Measurements from ENCODE around the gene LRRC71.
"Not testable (repeated sequence)": the region's sequence is repeated elsewhere in the genome, so short reads cannot be mapped to it uniquely, and the experiment has no call there.

The LRRC71 gene

DNA sequence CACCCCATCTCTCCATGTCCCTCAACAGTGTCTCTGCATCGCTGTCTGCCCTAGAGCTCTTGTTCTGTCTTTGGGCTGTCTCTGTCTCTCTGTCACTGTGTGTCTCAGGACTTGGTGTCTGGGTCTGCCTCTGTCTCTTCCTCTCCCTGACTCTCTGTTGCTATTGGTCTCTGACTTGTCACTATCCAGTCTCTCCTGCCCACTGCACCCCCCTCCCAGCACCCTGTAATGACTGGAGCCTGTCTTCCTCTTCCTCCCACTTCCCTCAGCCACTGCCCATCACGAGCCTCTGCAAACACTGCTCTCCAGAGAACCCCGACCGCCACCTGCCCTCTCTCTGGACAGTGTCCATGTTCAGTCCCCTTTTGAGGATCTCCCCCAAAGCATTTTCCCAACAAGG lies 14.8 kb upstream of the LRRC71 start:
- no peak for DNase-seq

DNA sequence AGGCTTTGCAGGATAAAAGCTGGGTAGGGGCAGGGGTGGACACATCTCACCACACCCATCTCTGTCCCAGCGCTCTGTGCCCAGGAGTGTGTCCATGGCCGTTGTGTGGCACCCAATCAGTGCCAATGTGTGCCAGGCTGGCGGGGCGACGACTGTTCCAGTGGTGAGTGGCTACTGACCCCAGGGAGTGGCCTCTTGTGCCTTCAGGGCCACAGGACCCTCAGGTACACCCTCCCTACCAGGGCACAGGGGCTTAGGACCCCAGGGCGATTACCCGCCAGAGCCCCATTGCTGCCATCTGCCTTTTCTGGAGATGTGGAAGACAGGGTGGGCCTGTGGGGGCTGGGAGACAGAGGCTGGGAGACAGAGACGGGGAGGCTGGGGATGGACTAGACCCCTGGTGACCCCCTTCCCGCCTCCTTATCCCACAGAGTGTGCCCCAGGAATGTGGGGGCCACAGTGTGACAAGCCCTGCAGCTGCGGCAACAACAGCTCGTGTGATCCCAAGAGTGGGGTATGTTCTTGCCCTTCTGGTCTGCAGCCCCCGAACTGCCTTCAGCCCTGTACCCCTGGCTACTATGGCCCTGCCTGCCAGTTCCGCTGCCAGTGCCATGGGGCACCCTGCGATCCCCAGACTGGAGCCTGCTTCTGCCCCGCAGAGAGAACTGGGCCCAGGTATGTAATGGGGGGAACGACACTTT lies 14.1 kb upstream of the LRRC71 start:
- no peak for DNase-seq

DNA sequence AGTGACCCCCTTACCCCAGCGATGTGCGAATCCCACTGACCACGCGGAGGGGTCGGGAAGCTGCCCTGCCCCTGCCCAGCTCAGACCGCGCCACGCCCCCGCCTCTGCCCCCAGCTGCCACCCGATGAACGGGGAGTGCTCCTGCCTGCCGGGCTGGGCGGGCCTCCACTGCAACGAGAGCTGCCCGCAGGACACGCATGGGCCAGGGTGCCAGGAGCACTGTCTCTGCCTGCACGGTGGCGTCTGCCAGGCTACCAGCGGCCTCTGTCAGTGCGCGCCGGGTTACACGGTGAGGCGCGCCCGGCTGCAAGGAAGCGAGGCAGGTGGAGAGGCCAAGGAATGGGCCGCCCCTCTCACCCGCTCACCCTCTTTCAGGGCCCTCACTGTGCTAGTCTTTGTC lies 11.9 kb upstream of the LRRC71 start:
- no peak for DNase-seq

GRCh38 chr1:156908955-156909354 lies 11.5 kb upstream of the LRRC71 start:
- no peak for DNase-seq

DNA sequence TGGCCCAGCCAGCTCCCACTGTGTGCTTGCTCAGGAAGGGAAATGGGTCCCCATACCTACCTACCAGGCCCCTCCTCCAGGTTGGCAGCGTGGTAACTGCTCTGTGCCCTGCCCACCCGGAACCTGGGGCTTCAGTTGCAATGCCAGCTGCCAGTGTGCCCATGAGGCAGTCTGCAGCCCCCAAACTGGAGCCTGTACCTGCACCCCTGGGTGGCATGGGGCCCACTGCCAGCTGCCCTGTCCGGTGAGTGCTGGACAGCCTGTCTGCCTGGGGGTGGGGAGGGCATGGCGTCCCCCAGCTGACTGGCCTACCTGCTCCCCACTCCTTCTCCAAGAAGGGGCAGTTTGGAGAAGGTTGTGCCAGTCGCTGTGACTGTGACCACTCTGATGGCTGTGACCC lies 10.8 kb upstream of the LRRC71 start:
- no peak for DNase-seq

DNA sequence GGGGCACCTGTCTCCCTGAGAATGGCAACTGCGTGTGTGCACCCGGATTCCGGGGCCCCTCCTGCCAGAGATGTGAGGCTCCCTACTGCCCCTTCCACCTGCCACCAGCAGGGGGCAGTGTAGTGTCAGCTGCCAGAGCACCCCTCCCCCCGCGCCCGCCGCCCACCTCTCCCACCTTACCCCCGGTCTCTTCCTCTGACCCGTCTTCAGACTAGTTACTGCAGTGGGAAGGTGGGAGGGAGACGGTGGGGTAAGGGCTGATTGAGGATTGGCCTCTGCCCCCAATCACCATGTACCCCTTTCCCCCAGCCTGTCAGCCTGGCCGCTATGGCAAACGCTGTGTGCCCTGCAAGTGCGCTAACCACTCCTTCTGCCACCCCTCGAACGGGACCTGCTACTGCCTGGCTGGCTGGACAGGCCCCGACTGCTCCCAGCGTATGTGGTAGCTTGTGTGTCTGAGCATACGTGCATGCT lies 10.1 kb upstream of the LRRC71 start:
- DNase-seq = no peak

DNA sequence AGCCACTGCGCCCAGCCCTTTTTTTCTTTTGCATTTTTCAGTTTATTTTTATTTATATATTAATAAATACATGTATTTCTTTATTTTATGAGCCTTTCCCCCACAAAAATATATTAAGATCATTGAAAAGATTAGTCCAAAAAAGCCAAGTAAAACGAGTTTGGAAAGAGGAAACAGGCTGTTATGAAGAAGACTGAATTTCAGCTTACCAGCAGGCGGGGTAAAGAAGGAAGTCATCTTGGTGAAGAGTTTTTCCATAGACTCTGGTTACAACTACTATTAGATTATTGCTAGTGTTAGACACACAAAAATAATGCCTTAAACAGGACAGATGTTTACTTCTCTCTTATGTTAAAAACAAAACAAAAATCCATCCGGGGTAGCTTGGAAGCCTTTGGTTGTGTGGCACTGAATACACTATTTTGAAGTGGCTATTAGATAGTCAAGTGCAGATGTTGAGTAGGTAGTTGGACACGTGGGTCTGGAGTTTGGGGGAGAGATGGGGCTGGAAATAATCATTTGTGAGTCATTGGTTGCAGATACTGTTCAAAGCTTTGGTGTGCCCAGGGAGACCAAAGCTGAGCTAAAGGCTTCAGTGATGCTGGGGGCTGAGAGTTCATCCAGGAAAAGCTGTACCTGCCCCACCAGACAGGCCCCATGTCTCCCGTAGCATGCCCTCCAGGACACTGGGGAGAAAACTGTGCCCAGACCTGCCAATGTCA lies 8.7 kb upstream of the LRRC71 start:
- DNase-seq = no peak

- no peak for DNase-seq
Measured at GRCh38 chr1:156912310-156912709, 8.1 kb upstream of the LRRC71 start.

DNA sequence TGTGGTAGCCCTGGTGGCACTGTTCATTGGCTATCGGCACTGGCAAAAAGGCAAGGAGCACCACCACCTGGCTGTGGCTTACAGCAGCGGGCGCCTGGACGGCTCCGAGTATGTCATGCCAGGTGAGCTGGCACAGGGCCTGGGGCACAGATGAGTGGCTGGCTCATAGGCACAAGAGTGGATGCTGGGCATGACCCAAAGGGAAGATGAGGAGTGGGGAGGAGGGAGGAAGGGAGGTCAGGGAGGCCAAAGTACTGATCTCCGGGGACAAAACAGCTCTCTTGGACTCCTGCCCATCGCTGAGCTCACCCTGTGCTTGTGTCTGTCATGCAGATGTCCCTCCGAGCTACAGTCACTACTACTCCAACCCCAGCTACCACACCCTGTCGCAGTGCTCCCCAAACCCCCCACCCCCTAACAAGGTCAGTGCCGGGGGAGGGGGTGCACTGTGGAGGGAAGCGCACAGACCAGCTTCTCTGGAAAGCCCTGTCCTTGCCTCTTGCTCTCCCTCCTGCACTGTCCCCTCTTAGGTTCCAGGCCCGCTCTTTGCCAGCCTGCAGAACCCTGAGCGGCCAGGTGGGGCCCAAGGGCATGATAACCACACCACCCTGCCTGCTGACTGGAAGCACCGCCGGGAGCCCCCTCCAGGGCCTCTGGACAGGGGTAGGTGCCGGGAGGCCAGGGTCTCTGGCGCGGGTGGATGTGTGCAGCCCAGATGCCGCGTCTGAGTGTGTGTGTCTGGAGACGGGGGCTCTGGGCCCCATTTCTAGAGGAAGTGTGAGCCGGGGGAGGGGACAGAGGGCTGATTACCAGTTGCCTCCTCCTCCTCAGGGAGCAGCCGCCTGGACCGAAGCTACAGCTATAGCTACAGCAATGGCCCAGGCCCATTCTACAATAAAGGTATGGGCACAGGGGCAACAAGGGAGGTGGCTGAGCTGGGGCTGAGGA lies 7.3 kb upstream of the LRRC71 start:
- DNase-seq = no peak

GRCh38 chr1:156913809-156914387 lies 6.5 kb upstream of the LRRC71 start:
- no peak for DNase-seq

DNA sequence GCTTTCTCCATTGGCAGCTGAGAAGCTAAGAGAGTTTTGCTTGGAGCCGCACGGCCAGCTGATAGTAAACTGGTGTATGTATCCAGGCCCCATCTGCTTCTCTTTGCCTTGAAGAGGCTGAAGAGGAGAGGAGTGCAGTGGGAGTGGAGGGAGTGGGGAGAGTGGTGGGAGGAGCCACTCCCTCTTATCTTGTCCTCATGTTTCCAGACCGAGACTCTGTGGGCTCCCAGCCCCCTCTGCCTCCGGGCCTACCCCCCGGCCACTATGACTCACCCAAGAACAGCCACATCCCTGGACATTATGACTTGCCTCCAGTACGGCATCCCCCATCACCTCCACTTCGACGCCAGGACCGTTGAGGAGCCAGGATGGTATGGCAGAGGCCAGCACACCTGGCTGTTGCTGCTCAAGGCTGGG lies 6.0 kb upstream of the LRRC71 start:
- DNase-seq = no peak

GRCh38 chr1:156921053-156921529 lies 659 bp downstream of the LRRC71 start:
- no peak for DNase-seq

GRCh38 chr1:156922986-156923669 lies 2.7 kb downstream of the LRRC71 start:
- no peak for DNase-seq

- DNase-seq = no peak
Measured at GRCh38 chr1:156923670-156924477, 3.4 kb downstream of the LRRC71 start.

DNA sequence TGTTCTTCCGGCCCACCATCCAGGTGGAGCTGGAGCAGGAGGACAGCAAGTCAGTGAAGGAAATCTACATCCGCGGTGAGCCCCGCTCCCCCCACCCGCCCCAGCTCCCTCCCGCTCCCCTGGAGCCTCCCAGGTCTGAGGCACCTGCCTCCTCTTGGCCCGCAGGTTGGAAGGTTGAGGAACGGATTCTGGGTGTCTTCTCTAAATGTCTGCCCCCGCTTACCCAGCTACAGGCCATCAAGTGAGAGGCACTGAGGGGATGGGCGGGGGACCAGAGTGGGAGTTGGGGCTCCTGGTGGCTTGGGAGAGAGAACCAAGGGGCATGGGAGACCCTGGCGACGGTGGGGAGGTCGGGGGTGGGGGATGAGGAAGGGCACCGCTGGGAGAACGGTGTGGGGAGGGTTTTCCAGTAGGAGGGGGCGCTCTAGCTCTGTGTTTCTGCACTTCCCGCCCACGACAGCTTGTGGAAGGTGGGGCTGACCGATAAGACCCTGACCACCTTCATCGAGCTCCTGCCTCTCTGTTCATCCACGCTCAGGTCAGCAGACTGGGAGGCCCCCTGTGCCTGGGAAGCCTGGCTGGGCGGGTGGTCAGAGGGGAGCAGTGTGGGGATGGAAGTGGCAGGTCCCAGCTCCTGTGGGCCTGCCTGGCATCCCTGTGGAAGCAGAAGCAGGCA lies 4.2 kb downstream of the LRRC71 start:
- DNase-seq = no peak

DNA sequence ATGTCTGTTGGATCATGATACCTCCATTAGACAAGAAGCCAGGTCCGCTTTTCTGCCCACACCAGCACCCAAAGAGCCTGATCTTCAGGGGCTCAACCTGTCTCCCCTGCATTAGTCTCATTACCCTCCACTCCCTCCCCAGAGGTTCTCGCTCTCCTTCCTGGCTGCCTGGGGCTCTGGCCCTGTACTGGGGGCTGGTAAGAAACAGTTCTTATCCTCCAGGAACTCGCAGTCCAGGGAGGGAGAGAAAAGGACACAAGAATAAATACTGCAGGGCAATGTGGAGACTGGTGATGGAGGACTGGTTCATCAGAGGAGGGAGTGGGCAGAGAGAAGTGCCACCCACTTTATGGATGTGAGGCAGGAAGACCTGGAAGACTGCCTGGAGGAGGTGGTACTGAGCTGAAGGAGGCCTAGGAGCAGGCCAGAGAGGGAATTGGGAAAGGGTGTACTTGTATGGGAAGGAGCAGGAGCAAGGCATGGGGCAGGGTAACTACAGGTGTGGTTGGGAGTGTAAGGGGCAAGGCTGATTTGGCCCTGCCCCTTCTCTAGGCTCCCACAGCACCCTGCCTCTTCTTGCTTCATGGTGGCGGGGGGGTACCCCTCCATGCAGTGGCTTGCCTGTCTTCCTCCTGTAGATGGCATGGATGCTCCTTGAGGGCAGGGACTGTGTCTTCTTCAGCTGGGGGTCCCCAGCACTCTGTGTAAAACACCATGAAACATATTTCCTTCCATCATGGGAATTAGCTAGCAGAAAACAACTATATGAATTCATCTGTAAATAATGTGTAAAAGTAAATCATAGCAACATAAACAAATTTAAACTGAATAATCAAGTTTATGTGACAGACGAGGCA lies 5.0 kb downstream of the LRRC71 start:
- DNase-seq = no peak

GRCh38 chr1:156926175-156926574 lies 5.7 kb downstream of the LRRC71 start:
- peak; percentile 30 for DNase-seq

DNA sequence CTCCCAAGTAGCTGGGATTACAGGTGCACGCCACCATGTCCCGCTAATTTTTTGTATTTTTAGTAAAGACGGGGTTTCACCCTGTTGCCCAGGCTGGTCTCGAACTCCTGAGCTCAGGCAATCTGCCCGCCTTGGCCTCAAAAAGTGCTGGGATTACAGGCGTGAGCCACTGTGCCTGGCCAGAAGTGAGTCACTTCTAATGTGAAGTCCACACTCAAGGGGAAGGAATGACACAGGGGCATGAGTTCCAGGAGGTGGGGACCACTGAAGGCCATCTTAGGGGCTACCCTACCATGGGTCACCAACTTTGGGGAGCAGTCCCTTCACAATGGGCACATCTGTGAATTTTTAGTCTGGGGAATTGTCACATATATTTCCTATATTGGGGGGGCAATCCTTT lies 6.3 kb downstream of the LRRC71 start:
- DNase-seq = not testable (repeated sequence)

DNA sequence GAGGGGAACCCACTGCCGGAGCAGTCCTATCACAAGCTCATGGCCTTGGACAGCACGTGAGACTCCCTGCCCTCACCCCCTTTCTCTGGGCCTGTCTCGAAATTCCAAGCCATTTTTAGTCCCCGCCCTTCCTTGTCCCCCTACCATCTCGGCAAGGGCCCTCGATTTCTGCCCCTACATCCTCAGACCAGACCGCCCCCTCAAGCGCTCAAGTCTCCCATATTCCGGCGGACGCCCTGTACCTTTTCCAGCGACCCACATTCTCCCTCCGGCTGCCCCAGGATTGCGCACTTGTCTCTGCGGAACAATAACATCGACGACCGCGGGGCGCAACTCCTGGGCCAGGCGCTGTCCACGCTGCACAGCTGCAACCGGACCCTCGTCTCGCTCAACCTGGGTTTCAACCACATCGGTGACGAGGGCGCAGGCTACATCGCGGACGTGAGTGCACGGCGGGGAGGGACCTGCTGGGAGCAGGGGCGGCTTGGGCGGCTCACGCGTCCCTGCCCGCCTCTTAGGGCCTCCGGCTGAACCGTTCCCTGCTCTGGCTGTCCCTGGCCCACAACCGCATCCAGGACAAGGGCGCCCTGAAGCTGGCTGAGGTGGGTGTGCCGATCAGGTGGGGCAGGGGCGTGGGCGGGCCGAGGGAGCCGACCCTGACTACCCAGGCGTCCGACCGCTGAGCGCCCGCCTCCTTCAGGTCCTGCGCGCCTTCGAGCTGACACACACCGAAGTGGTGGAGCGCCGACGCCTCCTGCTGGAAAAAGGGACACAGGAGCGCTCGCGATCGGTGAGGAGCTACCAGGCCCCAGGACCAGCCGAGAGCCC lies 7.0 kb downstream of the LRRC71 start:
- DNase-seq = peak; percentile 62
